Prostate gland (tissue), 2 donors: ENCODE results near the gene PCDHB8.
"Not testable (repeated sequence)": the region's sequence is repeated elsewhere in the genome, so short reads cannot be mapped to it uniquely, and the experiment has no call there.

Source experiments
- POLR2A ChIP-seq: fragments of 450-650 bp; IDR thresholded peaks from one replicate; pipeline ENCODE4 v1.6.1; 2016; ENCODE audit warnings: antibody characterized with exemption, mild to moderate bottlenecking
- TF ChIP-seq, protein P1 (sequence below), 4 experiments: fragments of 200-600 bp in 2 of 4; fragments of 450-650 bp in 2 of 4; sonication (generic) in 2 of 4; IDR thresholded peaks; 1 replicate in 3 of 4; 2 replicates in 1 of 4; pipeline ENCODE4 v1.5.1; 2016 to 2019; ENCODE audit warnings: antibody characterized with exemption in 4 of 4, mild to moderate bottlenecking in 2 of 4, moderate library complexity in 2 of 4

DNA sequence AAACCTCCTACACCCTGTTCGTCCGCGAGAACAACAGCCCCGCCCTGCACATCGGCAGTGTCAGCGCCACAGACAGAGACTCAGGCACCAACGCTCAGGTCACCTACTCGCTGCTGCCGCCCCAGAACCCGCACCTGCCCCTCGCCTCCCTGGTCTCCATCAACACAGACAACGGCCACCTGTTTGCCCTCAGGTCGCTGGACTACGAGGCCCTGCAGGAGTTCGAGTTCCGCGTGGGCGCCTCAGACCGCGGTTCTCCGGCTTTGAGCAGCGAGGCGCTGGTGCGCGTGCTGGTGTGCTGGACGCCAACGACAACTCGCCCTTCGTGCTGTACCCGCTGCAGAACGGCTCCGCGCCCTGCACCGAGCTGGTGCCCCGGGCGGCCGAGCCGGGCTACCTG, 20.2 kb upstream of the PCDHB8 start:
- TF ChIP-seq, protein P1, sequence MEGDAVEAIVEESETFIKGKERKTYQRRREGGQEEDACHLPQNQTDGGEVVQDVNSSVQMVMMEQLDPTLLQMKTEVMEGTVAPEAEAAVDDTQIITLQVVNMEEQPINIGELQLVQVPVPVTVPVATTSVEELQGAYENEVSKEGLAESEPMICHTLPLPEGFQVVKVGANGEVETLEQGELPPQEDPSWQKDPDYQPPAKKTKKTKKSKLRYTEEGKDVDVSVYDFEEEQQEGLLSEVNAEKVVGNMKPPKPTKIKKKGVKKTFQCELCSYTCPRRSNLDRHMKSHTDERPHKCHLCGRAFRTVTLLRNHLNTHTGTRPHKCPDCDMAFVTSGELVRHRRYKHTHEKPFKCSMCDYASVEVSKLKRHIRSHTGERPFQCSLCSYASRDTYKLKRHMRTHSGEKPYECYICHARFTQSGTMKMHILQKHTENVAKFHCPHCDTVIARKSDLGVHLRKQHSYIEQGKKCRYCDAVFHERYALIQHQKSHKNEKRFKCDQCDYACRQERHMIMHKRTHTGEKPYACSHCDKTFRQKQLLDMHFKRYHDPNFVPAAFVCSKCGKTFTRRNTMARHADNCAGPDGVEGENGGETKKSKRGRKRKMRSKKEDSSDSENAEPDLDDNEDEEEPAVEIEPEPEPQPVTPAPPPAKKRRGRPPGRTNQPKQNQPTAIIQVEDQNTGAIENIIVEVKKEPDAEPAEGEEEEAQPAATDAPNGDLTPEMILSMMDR (IDR thresholded peaks at IDR 0.05), result not testable (repeated sequence)
- TF ChIP-seq POLR2A, result not testable (repeated sequence)
